ENCODE data around the gene USF2. TPM values are rescaled to one million over a fixed set of nuclear protein-coding genes. Genes with fewer than 3 reads are reported as not detected.

USF2 gene
- total and polyA plus RNA-seq, 10 of the 15 experiments (the other 5 are each of a cell fraction or from before 2014, with no cell fraction given), result 0.56 to 157 (median 65.5) TPM

DNA sequence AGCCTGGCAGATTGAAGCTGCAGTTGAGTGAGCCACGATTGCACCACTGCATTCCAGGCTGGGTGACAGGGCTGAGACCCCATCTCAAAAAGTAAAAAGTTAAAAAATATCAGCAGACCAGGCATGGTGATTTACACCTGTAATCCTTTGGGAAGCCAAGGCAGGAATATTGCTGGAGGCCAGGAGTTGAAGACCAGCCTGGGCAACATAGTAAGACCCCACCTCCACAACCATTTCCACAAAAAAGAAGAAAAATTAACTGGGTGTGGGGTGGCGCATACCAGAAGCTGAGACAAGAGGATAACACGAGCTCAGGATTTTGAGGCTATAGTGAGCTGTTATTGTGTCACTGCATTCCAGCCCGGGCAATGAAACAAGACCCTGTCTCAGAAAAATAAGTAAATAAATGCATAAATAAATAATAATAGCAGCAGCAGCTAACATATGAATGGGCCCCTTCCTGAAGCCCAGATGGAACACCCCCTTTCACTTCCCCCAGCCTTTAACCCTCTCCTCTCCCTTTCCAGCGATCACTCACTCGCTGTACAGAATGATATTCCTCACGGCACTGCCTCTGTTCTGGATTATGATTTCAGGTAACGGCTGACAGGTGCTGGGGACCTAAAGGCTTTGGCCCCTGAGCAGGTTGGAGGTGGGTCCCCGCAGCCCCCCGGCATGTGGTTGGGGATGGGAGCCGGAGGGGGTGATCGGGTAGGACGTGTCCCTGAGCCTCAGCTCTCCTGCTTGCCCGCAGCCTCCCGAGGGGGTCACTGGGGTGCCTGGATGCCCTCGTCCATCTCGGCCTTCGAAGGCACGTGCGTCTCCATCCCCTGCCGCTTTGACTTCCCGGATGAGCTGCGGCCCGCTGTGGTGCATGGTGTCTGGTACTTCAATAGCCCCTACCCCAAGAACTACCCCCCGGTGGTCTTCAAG, 26.4 kb downstream of the USF2 start:
- H3K9ac ChIP-seq (ENCODE audit: control insufficient read depth, insufficient read depth, low read length), result peak overlapping the region; percentile 25; the same call in 1 of the 2 replicates
- intact Hi-C loops (cut with micrococcal nuclease; ENCODE audit: unreplicated experiment) (no loop called here), in situ Hi-C loops (cut with MboI) (no loop called here)
- no peak for ATAC-seq
- no peak overlapping the region for H3K27ac ChIP-seq (ENCODE audit: control insufficient read depth, insufficient read depth)
- ChIA-PET POLR2A (interaction anchor here (1.9 kb wide), 1 partner anchor 38 kb away, joined by 5 read pairs; no protein-coding TSS in a partner anchor), CTCF (interaction anchor here (0.6 kb wide), 1 partner anchor 446 kb away, joined by 3 read pairs; no protein-coding TSS in a partner anchor), SMC1A (ENCODE audit: uncharacterized antibody, unreplicated experiment) (interaction anchor here (0.8 to 1.1 kb wide), 4 partner anchors 10 to 200 kb away, joined by 3 read pairs; partner anchors contain the start of gene FFAR1), RAD21 (ENCODE audit: unreplicated experiment) (interaction anchor here (0.5 to 1.9 kb wide), 5 partner anchors 28 to 154 kb away, joined by 3 to 7 read pairs (median 4); partner anchors contain the start of gene CD22)
- H3K9me3 ChIP-seq (replicated peaks; ENCODE audit: control insufficient read depth, insufficient read depth, low read length), result no peaks in the 10 kb centered on the region
- FAIRE-seq, result no peak
- TF ChIP-seq POLR2AphosphoS5 (IDR thresholded peaks at IDR 0.05; ENCODE audit: low read length), result no peak
- TF ChIP-seq ZNF274 (IDR thresholded peaks at IDR 0.05; ENCODE audit: insufficient read depth, insufficient read length), result no peak
- no peak for TF ChIP-seq ZNF384 (IDR thresholded peaks at IDR 0.05; ENCODE audit: borderline replicate concordance, low read depth, low read length)
- no peak for TF ChIP-seq SMARCA5 (IDR thresholded peaks at IDR 0.05)
- TF ChIP-seq SRF (IDR thresholded peaks at IDR 0.05; ENCODE audit: low read depth in 2 of 2, low read length in 2 of 2), result no peak
- TF ChIP-seq ZNF207 (IDR thresholded peaks at IDR 0.05; ENCODE audit: borderline replicate concordance), result no peak
- peak in 1 of 2 experiments; percentile 50; a peak in 2 of 4 replicates for TF ChIP-seq BHLHE40 (IDR thresholded peaks at IDR 0.05; ENCODE audit: borderline replicate concordance in 1 of 2, low read depth in 2 of 2, low read length in 1 of 2)
- TF ChIP-seq SREBF2 (IDR thresholded peaks at IDR 0.05; ENCODE audit: low read length), result no peak
- TF ChIP-seq MXI1 (IDR thresholded peaks at IDR 0.05; ENCODE audit: low read depth, low read length), result no peak
- H3K4me2 ChIP-seq (ENCODE audit: control insufficient read depth, insufficient read depth), result no peak overlapping the region
- BruUV-seq (replicated peaks), result no TSS peak
- H3K4me1 ChIP-seq (ENCODE audit: control insufficient read depth, insufficient read depth, low read length), result peaks cover 26% of the 10 kb centered on the region
- WGBS (ENCODE audit: insufficient coverage, insufficient replicate concordance, low lambda C conversion rate, missing lambda C conversion rate), result 44% methylated on average over 25 of the region's 25 CpGs
- no peaks in the 10 kb centered on the region for H3K36me3 ChIP-seq (ENCODE audit: control insufficient read depth in 2 of 2, insufficient read depth in 2 of 2, low read length in 1 of 2)
- no peaks in the 10 kb centered on the region for H4K20me1 ChIP-seq (ENCODE audit: control insufficient read depth, insufficient read depth)
- H3K4me3 ChIP-seq, result no peak overlapping the region
- no peaks in the 10 kb centered on the region for H3K79me2 ChIP-seq (ENCODE audit: control insufficient read depth, insufficient read depth, low read length)
- no peaks in the 10 kb centered on the region; a peak in 1 of 4 replicates for H3K27me3 ChIP-seq (replicated peaks in 1 of 2; ENCODE audit: control insufficient read depth in 2 of 2, insufficient read depth in 2 of 2, low read length in 1 of 2)
- H2AFZ ChIP-seq (ENCODE audit: control insufficient read depth, low read depth, low read length), result no peak overlapping the region; the same call in 1 of the 2 replicates
- no peak for DNase-seq (ENCODE audit: low read depth, low spot score)
